ENCODE results near the gene SRSF3. TPM values are rescaled to one million over a fixed set of nuclear protein-coding genes. Genes with fewer than 3 reads are reported as not detected.
"Not testable (repeated sequence)": the region's sequence is repeated elsewhere in the genome, so short reads cannot be mapped to it uniquely, and the experiment has no call there.

Gene SRSF3
- total RNA-seq, 1 donor from 2014 or later: 94.7 TPM

- no peaks in the 10 kb centered on the region for H3K36me3 ChIP-seq
- H3K4me1 ChIP-seq: no peaks in the 10 kb centered on the region
- H3K4me3 ChIP-seq: no peak overlapping the region
- DNase-seq (ENCODE audit: low spot score in 2 of 2): no peak
- no peaks in the 10 kb centered on the region for H3K27me3 ChIP-seq
- TF ChIP-seq CTCF (IDR thresholded peaks at IDR 0.05): no peak
- no peak overlapping the region for H3K27ac ChIP-seq
- no peaks in the 10 kb centered on the region for H3K9me3 ChIP-seq
- intact Hi-C loops (cut with DNase I): no loop called here
Measured at GRCh38 chr6:36570264-36570663, 23.9 kb upstream of the SRSF3 start.

- no peak for DNase-seq (ENCODE audit: low spot score in 2 of 2)
- Histone ChIP-seq H3K36me3 (no peaks in the 10 kb centered on the region), H3K4me3 (no peak overlapping the region), H3K4me1 (no peaks in the 10 kb centered on the region), H3K27me3 (no peaks in the 10 kb centered on the region), H3K9me3 (no peaks in the 10 kb centered on the region), H3K27ac (no peak overlapping the region)
- intact Hi-C loops (cut with DNase I): no loop called here
- no peak for TF ChIP-seq CTCF (IDR thresholded peaks at IDR 0.05)
Measured at GRCh38 chr6:36571122-36572043, 22.8 kb upstream of the SRSF3 start.

- H3K4me1 ChIP-seq; H3K27ac ChIP-seq; H3K36me3 ChIP-seq; H3K27me3 ChIP-seq; H3K9me3 ChIP-seq; DNase-seq (ENCODE audit: low spot score in 2 of 2); H3K4me3 ChIP-seq; intact Hi-C loops (cut with DNase I): not testable (repeated sequence)
Measured at GRCh38 chr6:36572353-36573311, 21.5 kb upstream of the SRSF3 start.

- Histone ChIP-seq H3K27me3 (no peaks in the 10 kb centered on the region), H3K36me3 (no peaks in the 10 kb centered on the region), H3K4me1 (peaks cover 0 to 6% of the 10 kb centered on the region in 2 donors), H3K27ac (no peak overlapping the region), H3K4me3 (no peak overlapping the region), H3K9me3 (no peaks in the 10 kb centered on the region)
- intact Hi-C loops (cut with DNase I): no loop called here
- no peak for TF ChIP-seq CTCF (IDR thresholded peaks at IDR 0.05)
- DNase-seq (ENCODE audit: low spot score in 2 of 2): no peak
Measured at GRCh38 chr6:36574679-36575078, 19.5 kb upstream of the SRSF3 start.

GRCh38 chr6:36576578-36576977 is 17.6 kb upstream of the SRSF3 start:
- intact Hi-C loops (cut with DNase I): no loop called here
- H3K4me1 ChIP-seq: peaks cover 0 to 6% of the 10 kb centered on the region in 2 donors
- H3K9me3 ChIP-seq: no peaks in the 10 kb centered on the region
- TF ChIP-seq CTCF (IDR thresholded peaks at IDR 0.05): no peak
- no peak overlapping the region for H3K4me3 ChIP-seq
- no peak overlapping the region for H3K27ac ChIP-seq
- no peak for DNase-seq (ENCODE audit: low spot score in 2 of 2)
- H3K36me3 ChIP-seq: no peaks in the 10 kb centered on the region
- H3K27me3 ChIP-seq: no peaks in the 10 kb centered on the region

- no peak overlapping the region for H3K27ac ChIP-seq
- no peaks in the 10 kb centered on the region for H3K36me3 ChIP-seq
- intact Hi-C loops (cut with DNase I): no loop called here
- H3K27me3 ChIP-seq: no peaks in the 10 kb centered on the region
- no peak for TF ChIP-seq CTCF (IDR thresholded peaks at IDR 0.05)
- no peak for DNase-seq (ENCODE audit: low spot score in 2 of 2)
- H3K4me1 ChIP-seq: peaks cover 0 to 6% of the 10 kb centered on the region in 2 donors
- H3K9me3 ChIP-seq: no peaks in the 10 kb centered on the region
- no peak overlapping the region for H3K4me3 ChIP-seq
Measured at GRCh38 chr6:36577301-36577700, 16.9 kb upstream of the SRSF3 start.

All from ascending aorta (tissue), 2 donors.